Loucy (cell line): ENCODE data around the gene STAT5B.

Experiments
- H2AFZ ChIP-seq: fragments of 200-600 bp; sonication (generic); 2 replicates; pipeline ENCODE4 v1.6.0; 2016; ENCODE audit warnings: antibody characterized with exemption, mild to moderate bottlenecking, low read length, moderate library complexity
- H3F3A ChIP-seq: fragments of 200-600 bp; 2 replicates; pipeline ENCODE4 v1.6.0; 2016; ENCODE audit warnings: antibody characterized with exemption, low read depth, mild to moderate bottlenecking
- H3K27me3 ChIP-seq: fragments of 200-600 bp; sonication (generic); 2 replicates; pipeline ENCODE4 v1.6.1; 2014; ENCODE audit warnings: low read length, mild to moderate bottlenecking; ENCODE audit not compliant: insufficient read depth, poor library complexity, severe bottlenecking
- H3K36me3 ChIP-seq: fragments of 200-600 bp; sonication (generic); 2 replicates; pipeline ENCODE4 v1.6.1; 2016; ENCODE audit warnings: low read length; ENCODE audit not compliant: insufficient read depth
- H3K4me1 ChIP-seq: fragments of 200-600 bp; sonication (generic); 2 replicates; pipeline ENCODE4 v1.5.1; 2014; ENCODE audit warnings: low read length, mild to moderate bottlenecking; ENCODE audit not compliant: insufficient read depth, poor library complexity, severe bottlenecking
- H3K4me2 ChIP-seq: fragments of 200-600 bp; sonication (generic); 2 replicates; pipeline ENCODE4 v1.6.0; 2014; ENCODE audit warnings: antibody characterized with exemption, low read length, low read depth, mild to moderate bottlenecking; ENCODE audit not compliant: poor library complexity, severe bottlenecking
- H3K4me3 ChIP-seq: fragments of 200-600 bp; sonication (generic); 2 replicates; pipeline ENCODE4 v1.5.1; 2014; ENCODE audit warnings: low read length, mild to moderate bottlenecking, mixed read lengths; ENCODE audit not compliant: poor library complexity, severe bottlenecking
- H3K79me2 ChIP-seq: fragments of 200-600 bp; sonication (generic); 2 replicates; pipeline ENCODE4 v1.6.1; 2014; ENCODE audit warnings: low read length; ENCODE audit not compliant: insufficient read depth
- H3K9ac ChIP-seq: fragments of 200-600 bp; sonication (generic); 2 replicates; pipeline ENCODE4 v1.6.0; 2014; ENCODE audit warnings: mild to moderate bottlenecking, low read depth, low read length, moderate library complexity; ENCODE audit not compliant: poor library complexity, severe bottlenecking
- H3K9me2 ChIP-seq: fragments of 200-600 bp; sonication (generic); replicated peaks from 2 replicates; pipeline ENCODE4 v1.6.1; 2016; ENCODE audit warnings: low read depth, low read length, mixed read lengths
- H3K9me3 ChIP-seq: fragments of 200-600 bp; sonication (generic); 2 replicates; pipeline ENCODE4 v1.6.1; 2014; ENCODE audit warnings: mild to moderate bottlenecking, antibody characterized with exemption, low read length, low read depth; ENCODE audit not compliant: insufficient read depth
- H4K20me1 ChIP-seq: fragments of 200-600 bp; sonication (generic); 2 replicates; pipeline ENCODE4 v1.6.0; 2014; ENCODE audit warnings: antibody characterized with exemption, low read length, mild to moderate bottlenecking; ENCODE audit not compliant: insufficient read depth, poor library complexity, severe bottlenecking
- EZH2phosphoT487 ChIP-seq: fragments of 200-600 bp; IDR thresholded peaks from 2 replicates; pipeline ENCODE4 v1.6.1; 2018; ENCODE audit warnings: antibody characterized with exemption, mild to moderate bottlenecking, moderate library complexity, borderline replicate concordance
- TF ChIP-seq, protein P1 (sequence below): fragments of 200-600 bp; sonication (generic); conservative IDR thresholded peaks from 2 replicates; pipeline ENCODE4 v1.5.1; 2014; ENCODE audit warnings: mild to moderate bottlenecking, antibody characterized with exemption, low read length

STAT5B gene

DNA sequence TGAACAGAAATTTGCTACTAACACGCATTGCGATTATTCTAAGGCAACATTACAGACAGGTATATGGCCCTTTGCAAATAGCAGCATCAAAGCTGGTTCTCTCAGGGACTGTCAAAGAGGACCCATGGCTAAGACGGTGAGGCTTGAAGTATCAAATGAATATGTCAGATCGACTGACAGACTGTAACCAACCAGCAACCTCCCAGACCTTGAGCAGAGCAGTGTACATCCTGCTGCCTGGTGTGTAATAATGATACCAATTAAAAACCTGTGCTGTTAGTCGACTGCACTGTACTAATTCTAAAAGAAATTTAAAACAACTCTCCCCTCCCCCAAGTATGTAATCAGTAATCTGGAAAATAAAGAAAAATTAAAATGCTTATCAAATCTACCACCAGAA, 46.0 kb downstream of the STAT5B start:
- Histone ChIP-seq H3K9me2 (no peaks in the 10 kb centered on the region), H3K4me1 (no peaks in the 10 kb centered on the region), H3K4me3 (no peak overlapping the region), H3K9me3 (no peaks in the 10 kb centered on the region), H2AFZ (no peak overlapping the region), H3F3A (no peaks in the 10 kb centered on the region), H3K4me2 (no peak overlapping the region), H3K79me2 (peaks cover 62% of the 10 kb centered on the region), H4K20me1 (peaks cover 25% of the 10 kb centered on the region), H3K9ac (no peak overlapping the region), H3K27me3 (no peaks in the 10 kb centered on the region), H3K36me3 (peaks cover 51% of the 10 kb centered on the region; the same call in 1 of the 2 replicates)
- TF ChIP-seq, protein P1, sequence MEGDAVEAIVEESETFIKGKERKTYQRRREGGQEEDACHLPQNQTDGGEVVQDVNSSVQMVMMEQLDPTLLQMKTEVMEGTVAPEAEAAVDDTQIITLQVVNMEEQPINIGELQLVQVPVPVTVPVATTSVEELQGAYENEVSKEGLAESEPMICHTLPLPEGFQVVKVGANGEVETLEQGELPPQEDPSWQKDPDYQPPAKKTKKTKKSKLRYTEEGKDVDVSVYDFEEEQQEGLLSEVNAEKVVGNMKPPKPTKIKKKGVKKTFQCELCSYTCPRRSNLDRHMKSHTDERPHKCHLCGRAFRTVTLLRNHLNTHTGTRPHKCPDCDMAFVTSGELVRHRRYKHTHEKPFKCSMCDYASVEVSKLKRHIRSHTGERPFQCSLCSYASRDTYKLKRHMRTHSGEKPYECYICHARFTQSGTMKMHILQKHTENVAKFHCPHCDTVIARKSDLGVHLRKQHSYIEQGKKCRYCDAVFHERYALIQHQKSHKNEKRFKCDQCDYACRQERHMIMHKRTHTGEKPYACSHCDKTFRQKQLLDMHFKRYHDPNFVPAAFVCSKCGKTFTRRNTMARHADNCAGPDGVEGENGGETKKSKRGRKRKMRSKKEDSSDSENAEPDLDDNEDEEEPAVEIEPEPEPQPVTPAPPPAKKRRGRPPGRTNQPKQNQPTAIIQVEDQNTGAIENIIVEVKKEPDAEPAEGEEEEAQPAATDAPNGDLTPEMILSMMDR, result no peak
- no peak for TF ChIP-seq EZH2phosphoT487

GRCh38 chr17:42227849-42228700, 48.1 kb downstream of the STAT5B start:
- Histone ChIP-seq H3K27me3 (no peaks in the 10 kb centered on the region), H3K4me1 (no peaks in the 10 kb centered on the region), H3K79me2 (peaks cover 40% of the 10 kb centered on the region), H2AFZ (no peak overlapping the region), H3K36me3 (peaks cover 71% of the 10 kb centered on the region; the same call in 1 of the 2 replicates), H3K4me2 (no peak overlapping the region), H3K4me3 (no peak overlapping the region), H4K20me1 (peaks cover 11% of the 10 kb centered on the region), H3K9me2 (no peaks in the 10 kb centered on the region), H3F3A (no peaks in the 10 kb centered on the region), H3K9me3 (no peaks in the 10 kb centered on the region), H3K9ac (no peak overlapping the region)
- TF ChIP-seq EZH2phosphoT487, result no peak
- TF ChIP-seq, protein P1, result no peak

- Histone ChIP-seq H3F3A (no peaks in the 10 kb centered on the region), H3K9me2 (no peaks in the 10 kb centered on the region), H3K9me3 (no peaks in the 10 kb centered on the region), H3K9ac (no peak overlapping the region), H3K4me2 (no peak overlapping the region), H3K79me2 (peaks cover 20% of the 10 kb centered on the region), H3K4me1 (no peaks in the 10 kb centered on the region), H4K20me1 (peaks cover 4% of the 10 kb centered on the region), H3K27me3 (no peaks in the 10 kb centered on the region), H3K36me3 (peaks cover 75% of the 10 kb centered on the region; the same call in 1 of the 2 replicates), H2AFZ (no peak overlapping the region), H3K4me3 (no peak overlapping the region)
- TF ChIP-seq, protein P1, result no peak
- TF ChIP-seq EZH2phosphoT487, result no peak
These were observed 50.5 kb downstream of the STAT5B start for GRCh38 chr17:42225646-42226045.
